T-helper 9 cell (primary cell): Measurements from ENCODE around the gene LTBP1.

ENCODE experiments used
- DNase-seq: peaks from one replicate; pipeline ENCODE4 v3.0.0-alpha.2; 2020

The LTBP1 gene

DNA sequence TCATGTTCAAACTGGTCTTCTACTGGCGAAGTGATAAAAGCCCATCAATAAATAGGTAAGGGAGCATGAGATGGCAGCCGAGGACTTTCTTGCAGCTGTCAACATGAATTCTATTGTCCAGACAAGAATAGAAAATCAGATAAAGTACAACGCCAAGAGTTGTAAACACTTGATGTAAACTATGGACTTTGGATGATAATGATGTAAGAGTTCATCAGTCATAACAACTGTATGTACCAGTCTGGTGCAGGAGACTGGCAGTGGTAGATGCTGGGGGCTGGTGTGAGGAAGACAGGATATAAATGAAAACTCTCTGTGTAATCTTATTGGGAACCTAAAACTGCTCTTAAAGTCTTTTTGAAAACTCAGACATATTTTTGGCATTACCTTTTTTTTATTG is 373.8 kb downstream of the LTBP1 start:
- no peak for DNase-seq

DNA sequence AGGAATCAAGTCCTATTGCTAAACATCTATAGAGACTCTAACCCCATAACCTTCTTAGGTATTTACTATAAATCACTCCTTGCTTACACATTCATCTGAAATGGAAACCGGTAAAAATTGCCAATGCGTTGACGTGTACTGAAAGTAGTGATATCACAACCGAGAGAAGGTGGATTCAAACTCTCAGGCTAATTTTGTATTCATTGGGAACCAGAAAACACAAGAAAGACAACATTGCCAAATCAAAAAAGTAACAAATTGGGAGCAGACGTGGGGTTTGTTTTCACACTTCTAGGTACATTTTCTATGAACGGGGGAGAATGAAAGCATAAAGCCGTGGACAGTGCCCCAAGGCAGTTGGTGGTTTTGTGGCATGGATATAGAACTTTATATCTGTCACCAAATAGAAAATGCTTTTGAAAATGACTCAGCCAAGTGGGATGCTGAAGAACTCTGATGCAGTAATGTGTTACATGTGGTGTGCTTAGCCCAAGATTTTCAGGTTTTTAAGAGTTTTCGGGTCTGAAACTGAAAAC is 374.6 kb downstream of the LTBP1 start:
- DNase-seq: no peak

DNA sequence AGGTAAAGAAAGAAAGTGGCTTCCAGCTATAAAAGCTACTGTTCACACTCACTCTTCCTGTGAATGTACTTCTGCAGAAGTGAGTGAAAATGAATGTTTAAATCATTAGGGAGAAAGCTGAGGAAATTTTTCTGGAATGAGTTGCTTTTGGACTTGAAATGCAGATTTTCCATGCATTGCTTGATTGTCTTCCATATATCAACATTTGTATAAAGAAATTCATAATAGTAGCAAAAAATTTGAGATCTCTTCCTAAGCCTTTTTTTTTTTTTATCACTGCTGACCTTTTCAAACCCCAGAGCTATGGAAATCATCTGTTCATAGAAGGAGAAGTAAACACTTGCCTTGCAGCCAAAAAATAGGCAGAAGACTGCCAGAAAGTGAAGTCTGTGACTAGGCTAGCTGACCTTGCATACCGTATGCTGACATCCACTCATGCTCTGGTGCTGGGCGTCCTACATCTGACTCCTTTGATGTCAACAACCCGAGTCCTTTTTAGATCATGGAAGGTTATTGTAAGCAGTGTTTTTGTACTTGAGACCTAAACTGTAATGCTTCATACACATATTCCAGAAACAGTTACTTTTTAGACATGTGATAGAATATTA is 375.2 kb downstream of the LTBP1 start:
- no peak for DNase-seq

GRCh38 chr2:33322612-33323011 is 375.9 kb downstream of the LTBP1 start:
- DNase-seq: no peak

GRCh38 chr2:33323957-33324356 is 377.2 kb downstream of the LTBP1 start:
- no peak for DNase-seq

- no peak for DNase-seq
These were observed 379.3 kb downstream of the LTBP1 start for GRCh38 chr2:33326100-33326499.

DNA sequence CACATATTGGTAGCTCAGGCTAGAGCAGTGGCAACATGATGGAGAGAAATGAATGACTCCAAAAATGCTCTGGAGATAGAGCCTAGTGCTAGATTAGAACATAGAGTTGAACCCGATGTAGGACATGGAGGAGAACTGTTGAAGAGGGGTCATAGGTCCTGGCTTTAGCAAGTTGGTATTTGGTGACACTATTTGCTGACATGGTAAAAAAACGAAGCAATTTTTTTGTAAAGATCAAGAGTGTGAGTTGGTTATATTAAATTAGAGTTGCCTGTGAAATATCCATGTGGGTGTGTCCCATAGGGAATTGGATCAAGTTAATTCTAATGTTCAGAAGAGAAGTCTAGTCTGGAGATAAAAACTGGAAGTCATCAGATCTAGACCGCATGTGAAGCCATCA is 386.7 kb downstream of the LTBP1 start:
- DNase-seq: no peak

DNA sequence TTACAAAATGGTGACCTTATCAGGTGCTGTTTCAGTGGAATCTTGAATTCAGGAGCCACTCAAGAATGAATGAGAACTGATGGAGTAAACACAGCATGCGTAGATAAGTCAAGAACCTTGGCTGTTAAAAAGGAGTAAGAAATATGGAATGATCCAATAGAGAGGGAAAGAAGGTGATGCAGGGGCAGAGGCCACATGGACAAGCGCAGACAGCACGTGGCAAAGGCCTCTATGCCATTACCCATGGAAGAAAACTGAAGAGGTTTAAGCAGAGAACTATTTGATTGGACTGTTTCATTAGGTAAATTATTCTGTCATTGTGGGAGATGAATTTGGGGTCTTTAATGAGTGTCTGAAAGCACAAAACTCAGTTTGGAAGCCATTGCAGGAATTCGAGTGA is 387.3 kb downstream of the LTBP1 start:
- DNase-seq: no peak

- DNase-seq: no peak
These were observed 388.8 kb downstream of the LTBP1 start for GRCh38 chr2:33335516-33335915.

DNA sequence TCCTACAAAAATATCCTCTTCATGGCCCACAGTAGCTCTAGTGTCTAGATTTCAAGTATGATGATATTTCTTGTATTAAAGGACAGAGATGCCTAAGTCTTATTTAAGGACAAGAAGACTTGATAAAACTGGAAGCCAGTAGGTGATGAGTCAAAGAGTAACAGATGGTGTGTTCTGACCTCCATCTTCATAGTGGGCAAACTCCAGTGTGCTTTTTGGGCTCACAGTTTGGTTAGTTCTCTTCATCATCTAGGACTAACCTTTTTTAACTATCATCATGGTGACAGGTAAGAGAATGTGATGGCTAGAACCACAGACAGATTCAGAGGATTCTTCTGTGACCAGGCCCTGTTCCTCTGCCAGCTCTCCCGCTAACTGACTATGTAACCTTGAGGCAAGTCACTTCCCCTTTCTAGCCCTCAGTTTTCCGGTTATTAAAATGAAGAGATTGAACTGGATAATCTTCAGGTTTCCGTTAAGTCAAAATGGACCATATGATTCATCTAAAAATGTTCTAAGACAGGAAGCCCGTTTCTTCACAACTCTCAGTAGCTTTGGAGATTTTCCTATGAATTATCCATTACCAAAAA is 389.4 kb downstream of the LTBP1 start:
- no peak for DNase-seq

DNA sequence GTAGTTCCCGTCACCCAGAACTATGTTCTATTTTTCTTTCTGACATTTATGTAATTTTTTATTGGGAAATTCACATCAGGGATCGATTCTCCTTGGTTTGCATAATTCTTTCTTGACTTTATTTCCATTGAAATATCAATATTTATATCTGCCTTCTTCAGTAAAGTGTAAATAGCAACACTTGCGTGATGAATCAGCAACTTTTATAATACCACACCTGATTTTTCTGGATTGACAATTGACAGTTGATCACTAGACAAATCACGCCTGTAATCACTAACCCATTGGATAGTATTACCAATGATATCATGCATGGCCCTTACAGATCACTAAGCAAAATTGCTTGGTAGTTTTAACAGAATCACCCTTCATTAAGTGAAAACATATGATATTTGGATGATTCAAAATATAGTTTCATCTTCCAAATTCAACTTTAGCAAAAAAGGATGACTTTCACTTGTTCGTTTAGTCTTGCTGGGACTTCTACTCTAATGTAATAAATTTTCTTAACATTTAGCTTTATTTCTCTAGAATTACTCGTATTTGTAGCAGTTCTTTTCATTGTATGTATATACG is 390.7 kb downstream of the LTBP1 start:
- DNase-seq: no peak

DNA sequence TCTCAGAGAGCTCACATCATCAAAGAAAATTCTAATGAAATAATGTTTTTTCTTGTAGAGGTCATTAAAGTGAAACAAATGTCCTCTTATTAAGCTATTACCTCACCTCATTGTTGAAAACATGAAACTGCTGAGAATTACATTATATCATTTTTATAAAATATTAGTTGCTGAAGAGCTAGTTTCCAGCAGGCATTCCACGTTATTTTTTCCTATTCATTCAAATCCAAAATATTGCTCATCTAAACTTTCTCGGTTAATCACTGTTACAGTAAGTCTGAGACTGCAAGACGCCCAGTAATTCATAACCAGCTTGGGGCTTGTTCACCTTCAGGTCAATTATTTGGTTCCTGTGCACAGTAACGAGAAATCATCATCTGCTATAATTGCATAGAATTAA is 391.2 kb downstream of the LTBP1 start:
- no peak for DNase-seq

- no peak for DNase-seq
These were observed 392.5 kb downstream of the LTBP1 start for GRCh38 chr2:33339269-33339668.

DNA sequence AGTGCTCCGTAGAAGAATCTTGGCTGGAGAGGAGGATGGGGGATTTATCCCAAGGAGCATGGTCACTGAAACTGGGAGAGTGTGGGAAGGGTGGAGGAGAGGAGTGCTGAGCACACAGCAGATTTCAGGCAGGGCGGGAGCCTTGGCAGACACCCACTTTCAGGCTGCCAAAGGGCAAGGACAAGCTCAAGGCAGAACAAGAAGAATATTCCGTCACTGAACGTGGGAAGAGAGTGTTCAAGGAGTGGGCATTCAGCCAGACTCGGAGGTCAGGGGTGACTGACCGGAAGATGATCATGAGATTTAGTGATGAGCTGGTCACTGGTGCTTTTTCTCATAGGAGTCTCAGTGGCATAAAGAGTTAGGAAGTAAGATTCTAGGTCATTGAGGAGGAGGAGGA is 393.5 kb downstream of the LTBP1 start:
- no peak for DNase-seq

- no peak for DNase-seq
These were observed 395.4 kb downstream of the LTBP1 start for GRCh38 chr2:33342171-33342570.

DNA sequence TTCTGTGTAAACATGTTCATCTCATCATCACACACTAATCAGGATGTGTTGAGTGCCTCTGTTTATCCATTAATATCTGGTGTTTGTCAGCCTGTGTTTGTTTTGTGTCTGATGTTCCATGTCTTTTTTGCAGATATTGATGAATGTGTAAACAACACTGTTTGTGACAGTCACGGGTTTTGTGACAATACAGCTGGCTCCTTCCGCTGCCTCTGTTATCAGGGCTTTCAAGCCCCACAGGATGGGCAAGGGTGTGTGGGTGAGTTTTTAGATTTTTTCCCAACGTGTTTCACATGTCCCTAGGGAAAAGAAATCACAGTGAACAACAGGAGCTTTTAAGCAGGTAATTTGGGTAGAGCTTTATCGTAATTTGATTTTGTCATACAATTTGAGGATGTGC is 396.0 kb downstream of the LTBP1 start:
- DNase-seq: no peak

- DNase-seq: no peak
These were observed 396.7 kb downstream of the LTBP1 start for GRCh38 chr2:33343387-33343895.

DNA sequence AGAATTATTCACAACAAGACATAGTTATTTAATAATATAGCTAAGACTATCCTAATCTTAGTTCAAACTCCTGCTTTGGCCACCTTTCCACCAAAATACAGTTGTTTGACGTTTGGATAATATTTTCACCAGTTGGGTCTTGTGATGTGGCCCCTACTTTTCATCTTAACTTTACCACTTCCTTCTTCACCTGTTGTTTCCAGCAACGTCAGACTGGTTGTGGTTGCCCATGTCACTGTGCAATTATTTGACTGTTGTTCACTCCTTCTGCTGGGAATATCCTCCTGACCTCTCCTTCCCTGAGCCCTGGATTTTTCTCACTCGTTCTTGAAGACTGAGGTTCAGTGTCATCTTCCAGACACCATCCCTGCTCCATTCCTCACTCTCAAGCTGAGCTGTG is 397.5 kb downstream of the LTBP1 start:
- DNase-seq: no peak

DNA sequence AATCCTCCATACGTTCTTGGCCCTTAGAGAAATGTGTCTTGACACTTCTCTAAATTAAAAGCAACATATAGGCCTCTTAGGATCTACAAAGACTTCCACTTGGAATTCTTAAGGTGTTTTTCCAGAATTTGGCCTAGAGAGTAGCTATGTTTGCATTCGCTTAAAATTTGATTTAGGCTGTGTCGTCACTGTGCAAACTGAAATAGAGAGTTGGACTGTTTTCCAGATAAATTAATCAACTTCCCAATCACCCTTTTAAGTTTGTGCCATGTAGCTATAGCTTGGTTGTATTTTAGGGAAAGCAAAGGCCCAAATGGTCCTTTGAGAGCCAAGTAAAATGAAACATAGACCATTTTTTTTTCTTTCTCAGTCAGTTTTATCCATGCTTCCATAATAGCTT is 401.1 kb downstream of the LTBP1 start:
- no peak for DNase-seq

- no peak for DNase-seq
These were observed 403.9 kb downstream of the LTBP1 start for GRCh38 chr2:33350632-33351031.

DNA sequence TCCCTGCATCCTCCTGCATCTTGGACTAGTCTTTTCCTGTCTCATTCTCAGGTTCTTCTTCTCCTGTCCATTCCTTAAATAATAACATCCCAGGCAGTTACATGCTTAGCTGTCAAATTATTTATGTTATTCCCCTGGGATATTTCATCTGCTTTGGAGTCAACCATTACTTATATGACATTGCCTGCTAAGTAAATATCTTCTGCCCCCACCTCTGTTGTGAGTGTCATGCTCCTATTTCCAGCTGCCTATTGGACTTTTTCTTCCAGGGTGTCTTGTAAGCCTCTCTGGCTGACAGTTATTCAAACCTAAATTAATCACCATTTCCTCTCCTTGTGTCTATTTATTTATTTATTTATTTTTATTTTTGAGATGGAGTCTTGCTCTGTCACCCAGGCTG is 405.0 kb downstream of the LTBP1 start:
- no peak for DNase-seq

GRCh38 chr2:33354981-33355380 is 408.2 kb downstream of the LTBP1 start:
- no peak for DNase-seq

- no peak for DNase-seq
These were observed 412.1 kb downstream of the LTBP1 start for GRCh38 chr2:33358878-33359277.
